ENCODE measurements around the gene MAFG. TPM values are rescaled to one million over a fixed set of nuclear protein-coding genes. Genes with fewer than 3 reads are reported as not detected.

The MAFG gene
- total and polyA plus RNA-seq, 2 of the 13 experiments (the other 11 are each of a cell fraction or from before 2014, with no cell fraction given) = 14.5 to 20.0 TPM

DNA sequence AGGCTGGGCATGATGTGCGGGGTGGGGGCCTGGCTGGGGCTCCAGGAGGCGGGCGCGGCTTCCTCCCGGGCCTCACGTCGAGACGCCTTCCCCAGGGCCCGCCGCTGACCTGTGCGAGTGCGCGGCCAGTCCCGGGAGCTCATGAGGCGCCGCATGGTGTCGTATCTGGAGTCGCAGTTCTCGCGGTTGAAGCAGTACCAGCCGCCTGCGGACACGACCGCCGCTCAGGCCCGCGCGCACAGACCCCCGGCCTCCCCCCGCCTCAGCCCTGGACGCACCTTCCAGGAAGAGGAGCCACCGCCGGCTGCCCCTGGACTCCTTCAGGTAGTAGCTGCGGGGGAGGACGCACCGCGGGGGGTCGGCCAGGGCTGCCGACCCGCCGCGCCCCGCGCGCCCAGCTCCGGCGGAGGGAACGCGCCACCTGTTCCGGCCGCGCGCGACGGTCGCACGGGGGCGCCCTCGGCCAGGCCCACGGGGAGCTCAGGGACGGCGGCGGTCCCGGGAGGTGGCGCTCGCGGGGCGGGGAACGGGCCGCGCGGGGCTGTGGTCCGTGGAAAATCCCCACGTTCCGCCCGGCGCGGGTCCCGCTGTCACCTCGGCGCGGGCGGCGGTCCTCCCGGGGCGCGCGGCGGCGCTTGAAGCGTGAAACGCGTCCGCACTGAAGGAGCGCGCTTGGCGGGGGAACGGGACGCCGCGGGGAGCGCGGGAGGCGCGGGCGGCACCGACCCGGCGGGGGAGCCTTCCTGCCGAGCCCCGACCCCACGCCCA, 32.0 kb upstream of the MAFG start (continued):
- TF ChIP-seq ZNF615 (CRISPR knock-in tag; IDR thresholded peaks at IDR 0.05; ENCODE audit: borderline replicate concordance) (no peak), FOXJ3 (CRISPR knock-in tag; IDR thresholded peaks at IDR 0.05; ENCODE audit: borderline replicate concordance) (no peak), MED13 (CRISPR knock-in tag; IDR thresholded peaks at IDR 0.05) (no peak; the same call in 1 of the 2 replicates), THYN1 (CRISPR knock-in tag; IDR thresholded peaks at IDR 0.05; ENCODE audit: borderline replicate concordance, low read depth) (0 out of 2 replicates have a peak, but pooled peaks have one; percentile 61), MZF1 (CRISPR knock-in tag; IDR thresholded peaks at IDR 0.05; ENCODE audit: borderline replicate concordance) (no peak), AGO1 (IDR thresholded peaks at IDR 0.05; ENCODE audit: low read depth, low read length, poor library complexity, severe bottlenecking) (peak; percentile 8), REPIN1 (CRISPR knock-in tag; IDR thresholded peaks at IDR 0.05; ENCODE audit: borderline replicate concordance, low read depth) (no peak; the same call in 1 of the 2 replicates), ZBTB1 (CRISPR knock-in tag; IDR thresholded peaks at IDR 0.05; ENCODE audit: borderline replicate concordance) (no peak), ZNF839 (CRISPR knock-in tag; IDR thresholded peaks at IDR 0.05; ENCODE audit: borderline replicate concordance) (no peak; the same call in 1 of the 2 replicates), ZFX (CRISPR knock-in tag; IDR thresholded peaks at IDR 0.05; ENCODE audit: low read depth) (no peak; the same call in 1 of the 2 replicates), CEBPB (IDR thresholded peaks at IDR 0.05; ENCODE audit: borderline replicate concordance, low read depth, low read length) (no peak)
- TF ChIP-seq, protein P1, sequence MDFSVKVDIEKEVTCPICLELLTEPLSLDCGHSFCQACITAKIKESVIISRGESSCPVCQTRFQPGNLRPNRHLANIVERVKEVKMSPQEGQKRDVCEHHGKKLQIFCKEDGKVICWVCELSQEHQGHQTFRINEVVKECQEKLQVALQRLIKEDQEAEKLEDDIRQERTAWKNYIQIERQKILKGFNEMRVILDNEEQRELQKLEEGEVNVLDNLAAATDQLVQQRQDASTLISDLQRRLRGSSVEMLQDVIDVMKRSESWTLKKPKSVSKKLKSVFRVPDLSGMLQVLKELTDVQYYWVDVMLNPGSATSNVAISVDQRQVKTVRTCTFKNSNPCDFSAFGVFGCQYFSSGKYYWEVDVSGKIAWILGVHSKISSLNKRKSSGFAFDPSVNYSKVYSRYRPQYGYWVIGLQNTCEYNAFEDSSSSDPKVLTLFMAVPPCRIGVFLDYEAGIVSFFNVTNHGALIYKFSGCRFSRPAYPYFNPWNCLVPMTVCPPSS (IDR thresholded peaks at IDR 0.05) = no peak
- TF ChIP-seq, protein P2, sequence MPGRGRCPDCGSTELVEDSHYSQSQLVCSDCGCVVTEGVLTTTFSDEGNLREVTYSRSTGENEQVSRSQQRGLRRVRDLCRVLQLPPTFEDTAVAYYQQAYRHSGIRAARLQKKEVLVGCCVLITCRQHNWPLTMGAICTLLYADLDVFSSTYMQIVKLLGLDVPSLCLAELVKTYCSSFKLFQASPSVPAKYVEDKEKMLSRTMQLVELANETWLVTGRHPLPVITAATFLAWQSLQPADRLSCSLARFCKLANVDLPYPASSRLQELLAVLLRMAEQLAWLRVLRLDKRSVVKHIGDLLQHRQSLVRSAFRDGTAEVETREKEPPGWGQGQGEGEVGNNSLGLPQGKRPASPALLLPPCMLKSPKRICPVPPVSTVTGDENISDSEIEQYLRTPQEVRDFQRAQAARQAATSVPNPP (CRISPR knock-in tag; IDR thresholded peaks at IDR 0.05) = peak; percentile 60; the same call in 1 of the 2 replicates
- TF ChIP-seq, protein P3, sequence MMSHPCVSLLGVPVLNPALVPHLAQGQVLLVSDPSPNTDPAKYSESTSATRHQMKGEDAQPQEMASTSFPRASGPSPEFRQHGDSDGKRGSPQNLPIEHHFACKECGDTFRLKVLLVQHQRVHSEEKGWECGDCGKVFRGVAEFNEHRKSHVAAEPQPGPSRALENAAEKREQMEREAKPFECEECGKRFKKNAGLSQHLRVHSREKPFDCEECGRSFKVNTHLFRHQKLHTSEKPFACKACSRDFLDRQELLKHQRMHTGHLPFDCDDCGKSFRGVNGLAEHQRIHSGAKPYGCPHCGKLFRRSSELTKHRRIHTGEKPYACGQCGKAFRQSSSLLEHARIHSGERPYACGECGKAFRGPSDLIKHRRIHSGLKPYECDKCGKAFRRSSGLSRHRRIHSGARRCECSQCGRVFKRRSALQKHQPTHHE (CRISPR knock-in tag; IDR thresholded peaks at IDR 0.05; ENCODE audit: borderline replicate concordance) = 0 out of 2 replicates have a peak, but pooled peaks have one; percentile 8
- TF ChIP-seq, protein P4, sequence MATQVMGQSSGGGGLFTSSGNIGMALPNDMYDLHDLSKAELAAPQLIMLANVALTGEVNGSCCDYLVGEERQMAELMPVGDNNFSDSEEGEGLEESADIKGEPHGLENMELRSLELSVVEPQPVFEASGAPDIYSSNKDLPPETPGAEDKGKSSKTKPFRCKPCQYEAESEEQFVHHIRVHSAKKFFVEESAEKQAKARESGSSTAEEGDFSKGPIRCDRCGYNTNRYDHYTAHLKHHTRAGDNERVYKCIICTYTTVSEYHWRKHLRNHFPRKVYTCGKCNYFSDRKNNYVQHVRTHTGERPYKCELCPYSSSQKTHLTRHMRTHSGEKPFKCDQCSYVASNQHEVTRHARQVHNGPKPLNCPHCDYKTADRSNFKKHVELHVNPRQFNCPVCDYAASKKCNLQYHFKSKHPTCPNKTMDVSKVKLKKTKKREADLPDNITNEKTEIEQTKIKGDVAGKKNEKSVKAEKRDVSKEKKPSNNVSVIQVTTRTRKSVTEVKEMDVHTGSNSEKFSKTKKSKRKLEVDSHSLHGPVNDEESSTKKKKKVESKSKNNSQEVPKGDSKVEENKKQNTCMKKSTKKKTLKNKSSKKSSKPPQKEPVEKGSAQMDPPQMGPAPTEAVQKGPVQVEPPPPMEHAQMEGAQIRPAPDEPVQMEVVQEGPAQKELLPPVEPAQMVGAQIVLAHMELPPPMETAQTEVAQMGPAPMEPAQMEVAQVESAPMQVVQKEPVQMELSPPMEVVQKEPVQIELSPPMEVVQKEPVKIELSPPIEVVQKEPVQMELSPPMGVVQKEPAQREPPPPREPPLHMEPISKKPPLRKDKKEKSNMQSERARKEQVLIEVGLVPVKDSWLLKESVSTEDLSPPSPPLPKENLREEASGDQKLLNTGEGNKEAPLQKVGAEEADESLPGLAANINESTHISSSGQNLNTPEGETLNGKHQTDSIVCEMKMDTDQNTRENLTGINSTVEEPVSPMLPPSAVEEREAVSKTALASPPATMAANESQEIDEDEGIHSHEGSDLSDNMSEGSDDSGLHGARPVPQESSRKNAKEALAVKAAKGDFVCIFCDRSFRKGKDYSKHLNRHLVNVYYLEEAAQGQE (IDR thresholded peaks at IDR 0.05; ENCODE audit: borderline replicate concordance in 1 of 2, low read depth in 1 of 2, low read length in 2 of 2) = no peak
- TF ChIP-seq, protein P5, sequence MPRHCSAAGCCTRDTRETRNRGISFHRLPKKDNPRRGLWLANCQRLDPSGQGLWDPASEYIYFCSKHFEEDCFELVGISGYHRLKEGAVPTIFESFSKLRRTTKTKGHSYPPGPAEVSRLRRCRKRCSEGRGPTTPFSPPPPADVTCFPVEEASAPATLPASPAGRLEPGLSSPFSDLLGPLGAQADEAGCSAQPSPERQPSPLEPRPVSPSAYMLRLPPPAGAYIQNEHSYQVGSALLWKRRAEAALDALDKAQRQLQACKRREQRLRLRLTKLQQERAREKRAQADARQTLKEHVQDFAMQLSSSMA (CRISPR knock-in tag; IDR thresholded peaks at IDR 0.05) = no peak

All from HepG2 (cell line).